H9 (cell line): ENCODE data around the gene MMP25. TPM values are rescaled to one million over a fixed set of nuclear protein-coding genes. Genes with fewer than 3 reads are reported as not detected.

ENCODE experiments used
- DNase-seq: peaks from one replicate; pipeline ENCODE4 v3.0.0-alpha.2; 2017
- H2AFZ ChIP-seq: one replicate; pipeline ENCODE4 v1.6.1; 2013; ENCODE audit warnings: mild to moderate bottlenecking, low read length, control low read depth, moderate library complexity
- H2AK5ac ChIP-seq: 2 replicates; pipeline ENCODE4 v1.6.1; 2013; ENCODE audit warnings: low read length, control low read depth, mixed read lengths; ENCODE audit not compliant: insufficient read length
- H2BK120ac ChIP-seq: one replicate; pipeline ENCODE4 v1.6.1; 2013; ENCODE audit warnings: low read depth, mild to moderate bottlenecking, low read length, control low read depth, inconsistent platforms; ENCODE audit not compliant: poor library complexity, severe bottlenecking
- H2BK12ac ChIP-seq: 2 replicates; pipeline ENCODE4 v1.6.1; 2013; ENCODE audit warnings: low read length, control low read depth, mixed read lengths, low read depth; ENCODE audit not compliant: insufficient read length
- H2BK15ac ChIP-seq: 2 replicates; pipeline ENCODE4 v1.6.1; 2013; ENCODE audit warnings: low read depth, low read length, control low read depth
- H2BK20ac ChIP-seq: one replicate; pipeline ENCODE4 v1.6.1; 2013; ENCODE audit warnings: low read depth, mild to moderate bottlenecking, low read length, control low read depth, inconsistent platforms; ENCODE audit not compliant: poor library complexity, severe bottlenecking
- H2BK5ac ChIP-seq: 2 replicates; pipeline ENCODE4 v1.6.1; 2013; ENCODE audit warnings: low read length, control low read depth, mixed read lengths; ENCODE audit not compliant: insufficient read length
- H3K14ac ChIP-seq: 2 replicates; pipeline ENCODE4 v1.6.1; 2013; ENCODE audit warnings: low read length, control low read depth; ENCODE audit not compliant: insufficient read depth
- H3K18ac ChIP-seq: 2 replicates; pipeline ENCODE4 v1.6.1; 2013; ENCODE audit warnings: low read depth, mild to moderate bottlenecking, mixed read lengths, low read length, control low read depth; ENCODE audit not compliant: insufficient read length
- H3K23ac ChIP-seq: 2 replicates; pipeline ENCODE4 v1.6.1; 2013; ENCODE audit warnings: low read length, control low read depth, mixed read lengths, low read depth; ENCODE audit not compliant: insufficient read length
- H3K23me2 ChIP-seq: 2 replicates; pipeline ENCODE4 v1.6.1; 2013; ENCODE audit warnings: low read depth, mild to moderate bottlenecking, mixed read lengths, low read length, control low read depth; ENCODE audit not compliant: insufficient read length, poor library complexity, severe bottlenecking
- H3K27ac ChIP-seq: 2 replicates; pipeline ENCODE4 v1.5.1; 2013; ENCODE audit warnings: low read length, control low read depth, mixed read lengths, low read depth; ENCODE audit not compliant: insufficient read length
- H3K27me3 ChIP-seq: 2 replicates; pipeline ENCODE4 v1.6.1; 2013; ENCODE audit warnings: low read length, control low read depth, inconsistent platforms; ENCODE audit not compliant: insufficient read depth
- H3K4ac ChIP-seq: 2 replicates; pipeline ENCODE4 v1.6.1; 2013; ENCODE audit warnings: low read depth, mild to moderate bottlenecking, control low read depth, inconsistent platforms, low read length, moderate library complexity
- H3K4me1 ChIP-seq: 2 replicates; pipeline ENCODE4 v1.6.1; 2013; ENCODE audit warnings: low read length, control low read depth, inconsistent platforms; ENCODE audit not compliant: insufficient read depth
- H3K4me2 ChIP-seq: 2 replicates; pipeline ENCODE4 v1.6.1; 2013; ENCODE audit warnings: low read length, control low read depth, mixed read lengths; ENCODE audit not compliant: insufficient read length, insufficient read depth
- H3K56ac ChIP-seq: 2 replicates; pipeline ENCODE4 v1.6.1; 2013; ENCODE audit warnings: low read depth, mild to moderate bottlenecking, mixed read lengths, low read length, control low read depth; ENCODE audit not compliant: insufficient read length
- H3K79me1 ChIP-seq: 2 replicates; pipeline ENCODE4 v1.6.1; 2013; ENCODE audit warnings: low read depth, mild to moderate bottlenecking, moderate library complexity, low read length, control low read depth, inconsistent platforms; ENCODE audit not compliant: insufficient read depth, poor library complexity, severe bottlenecking
- H3K79me2 ChIP-seq: 2 replicates; pipeline ENCODE4 v1.6.1; 2013; ENCODE audit warnings: low read length, control low read depth, inconsistent platforms; ENCODE audit not compliant: insufficient read depth
- H3K9ac ChIP-seq: 2 replicates; pipeline ENCODE4 v1.6.1; 2013; ENCODE audit warnings: low read length, control low read depth, mixed read lengths; ENCODE audit not compliant: insufficient read length; ENCODE audit errors: extremely low read depth
- H3K9me3 ChIP-seq: one replicate; pipeline ENCODE4 v1.6.1; 2013; ENCODE audit warnings: low read depth, low read length, inconsistent platforms; ENCODE audit not compliant: control insufficient read depth
- H3T11ph ChIP-seq: one replicate; pipeline ENCODE4 v1.6.1; 2013; ENCODE audit warnings: mild to moderate bottlenecking, low read length, control low read depth, inconsistent platforms
- H4K20me1 ChIP-seq: one replicate; pipeline ENCODE4 v1.6.1; 2013; ENCODE audit not compliant: control insufficient read depth, insufficient read length, insufficient read depth
- H4K5ac ChIP-seq: 2 replicates; pipeline ENCODE4 v1.6.1; 2013; ENCODE audit warnings: low read depth, mild to moderate bottlenecking, mixed read lengths, low read length, control low read depth; ENCODE audit not compliant: insufficient read length
- H4K8ac ChIP-seq: replicated peaks from 2 replicates; pipeline ENCODE4 v1.6.1; 2013; ENCODE audit warnings: low read length, control low read depth, mixed read lengths, low read depth; ENCODE audit not compliant: insufficient read length
- H4K91ac ChIP-seq: 2 replicates; pipeline ENCODE4 v1.6.1; 2013; ENCODE audit warnings: low read depth, mild to moderate bottlenecking, moderate library complexity, mixed read lengths, low read length, control low read depth; ENCODE audit not compliant: insufficient read length
- H3K27ac Mint-ChIP-seq, 3 experiments: 2 replicates in 2 of 3; 3 replicates in 1 of 3; pipeline ENCODE4 v1.8.0; 2020 to 2021; ENCODE audit warnings: mixed read lengths in 3 of 3, mild to moderate bottlenecking in 1 of 3, moderate library complexity in 1 of 3
- H3K27me3 Mint-ChIP-seq: 2 replicates; pipeline ENCODE4 v1.8.0; 2021; ENCODE audit warnings: low read depth, mild to moderate bottlenecking, moderate library complexity, mixed read lengths
- H3K36me3 Mint-ChIP-seq, 3 experiments: 2 replicates in 2 of 3; 3 replicates in 1 of 3; pipeline ENCODE4 v1.8.0; 2020 to 2021; ENCODE audit warnings: low read depth in 3 of 3, mixed read lengths in 3 of 3; ENCODE audit not compliant: insufficient read depth in 1 of 3
- H3K4me1 Mint-ChIP-seq, 2 experiments: 2 replicates each; pipeline ENCODE4 v1.8.0; 2020; ENCODE audit warnings: mixed read lengths in 2 of 2
- H3K4me3 Mint-ChIP-seq, 2 experiments: 2 replicates in 1 of 2; 3 replicates in 1 of 2; pipeline ENCODE4 v1.8.0; 2020 to 2021; ENCODE audit warnings: mild to moderate bottlenecking in 2 of 2, mixed read lengths in 2 of 2, moderate library complexity in 1 of 2
- H3K9me3 Mint-ChIP-seq, 2 experiments: 2 replicates in 1 of 2; 3 replicates in 1 of 2; pipeline ENCODE4 v1.8.0; 2020; ENCODE audit warnings: mild to moderate bottlenecking in 2 of 2, mixed read lengths in 2 of 2, moderate library complexity in 1 of 2
- WGBS: extraction: QIAGEN DNeasy Blood & Tissue Kit; methylation state at CpG from one replicate; pipeline ENCODE4 v1.1.7; 2013; ENCODE audit warnings: missing lambda C conversion rate, low lambda C conversion rate, mixed read lengths; ENCODE audit not compliant: insufficient read length; ENCODE audit errors: extremely low coverage; 5-methylcytosine and 5-hydroxymethylcytosine counted together
- total RNA-seq: library from RNA; stranded (reverse); gene quantifications from 2 replicates; pipeline ENCODE4 v1.2.1, GENCODE V29; 2021
- TF ChIP-seq, protein P1 (sequence below): fragments of 200-600 bp; sonication (generic); conservative IDR thresholded peaks from 3 replicates; pipeline ENCODE4 v1.8.0; 2021; ENCODE audit warnings: antibody characterized with exemption, mild to moderate bottlenecking

The MMP25 gene
- total RNA-seq, 1 experiment from 2014 or later: 13.5 TPM

DNA sequence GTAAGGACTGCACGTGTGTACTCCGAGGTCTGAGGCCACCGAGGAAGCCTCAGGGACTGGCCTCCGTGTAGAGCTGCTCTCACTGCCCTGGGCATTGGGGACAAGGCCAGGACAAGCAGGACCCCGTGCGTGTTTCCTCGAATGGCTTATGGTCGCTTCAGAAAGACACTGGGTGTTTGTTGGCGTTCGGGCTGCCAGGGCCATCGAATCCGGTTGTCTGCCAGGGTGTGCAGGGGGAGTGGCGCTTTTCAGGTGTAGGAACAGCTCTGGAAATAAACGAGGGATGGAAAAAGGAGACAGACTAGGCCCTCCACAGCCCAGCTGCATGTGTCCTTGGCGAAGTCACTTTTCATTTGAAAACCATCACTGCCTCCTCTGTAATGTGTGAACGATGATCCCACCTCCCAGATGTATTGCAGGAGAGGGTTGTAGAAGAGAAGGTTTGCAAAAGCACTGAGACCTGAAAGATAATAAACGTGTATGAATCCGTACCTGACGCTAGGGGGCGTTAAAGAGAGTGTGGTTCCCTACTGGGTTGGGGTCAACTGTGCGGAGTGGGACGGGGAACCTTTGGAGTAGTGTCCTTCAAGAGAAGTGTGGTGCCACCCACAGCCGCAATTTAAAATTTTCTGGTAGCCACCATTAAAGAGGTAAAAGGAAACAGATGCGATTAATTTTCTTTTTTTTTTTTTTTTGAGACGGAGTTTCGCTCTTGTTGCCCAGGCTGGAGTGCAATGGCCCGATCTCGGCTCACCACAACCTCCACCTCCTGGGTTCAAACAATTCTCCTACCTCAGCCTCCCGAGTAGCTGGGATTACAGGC, 54.9 kb downstream of the MMP25 start:
- TF ChIP-seq, protein P1, sequence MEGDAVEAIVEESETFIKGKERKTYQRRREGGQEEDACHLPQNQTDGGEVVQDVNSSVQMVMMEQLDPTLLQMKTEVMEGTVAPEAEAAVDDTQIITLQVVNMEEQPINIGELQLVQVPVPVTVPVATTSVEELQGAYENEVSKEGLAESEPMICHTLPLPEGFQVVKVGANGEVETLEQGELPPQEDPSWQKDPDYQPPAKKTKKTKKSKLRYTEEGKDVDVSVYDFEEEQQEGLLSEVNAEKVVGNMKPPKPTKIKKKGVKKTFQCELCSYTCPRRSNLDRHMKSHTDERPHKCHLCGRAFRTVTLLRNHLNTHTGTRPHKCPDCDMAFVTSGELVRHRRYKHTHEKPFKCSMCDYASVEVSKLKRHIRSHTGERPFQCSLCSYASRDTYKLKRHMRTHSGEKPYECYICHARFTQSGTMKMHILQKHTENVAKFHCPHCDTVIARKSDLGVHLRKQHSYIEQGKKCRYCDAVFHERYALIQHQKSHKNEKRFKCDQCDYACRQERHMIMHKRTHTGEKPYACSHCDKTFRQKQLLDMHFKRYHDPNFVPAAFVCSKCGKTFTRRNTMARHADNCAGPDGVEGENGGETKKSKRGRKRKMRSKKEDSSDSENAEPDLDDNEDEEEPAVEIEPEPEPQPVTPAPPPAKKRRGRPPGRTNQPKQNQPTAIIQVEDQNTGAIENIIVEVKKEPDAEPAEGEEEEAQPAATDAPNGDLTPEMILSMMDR: peak; percentile 83
- Histone ChIP-seq H3K9me3 (no peaks in the 10 kb centered on the region), H3K4me1 (peaks cover 8% of the 10 kb centered on the region), H3K18ac (no peak overlapping the region), H3K79me2 (peaks cover 12% of the 10 kb centered on the region; the same call in 1 of the 2 replicates), H2BK120ac (no peak overlapping the region), H2BK12ac (no peak overlapping the region), H4K91ac (no peak overlapping the region), H3K79me1 (no peaks in the 10 kb centered on the region), H2BK5ac (no peak overlapping the region), H3K4me2 (peak overlapping the region; percentile 12), H2AFZ (no peak overlapping the region), H4K8ac (no peak overlapping the region), H4K5ac (no peak overlapping the region), H3K14ac (no peak overlapping the region), H2AK5ac (no peak overlapping the region), H3T11ph (no peak overlapping the region), H3K23ac (no peak overlapping the region), H3K27me3 (no peaks in the 10 kb centered on the region), H4K20me1 (no peaks in the 10 kb centered on the region), H3K27ac (peak overlapping the region; percentile 15), H2BK20ac (no peak overlapping the region), H2BK15ac (no peak overlapping the region), H3K9ac (no peak overlapping the region), H3K4ac (no peak overlapping the region), H3K23me2 (peaks cover 29% of the 10 kb centered on the region), H3K56ac (no peak overlapping the region)
- Mint-ChIP-seq H3K27ac (peak overlapping the region; percentile 83 to 94 (median 91)), H3K4me1 (peaks cover 51 to 52% of the 10 kb centered on the region in 2 experiments), H3K27me3 (no peaks in the 10 kb centered on the region; the same call in 1 of the 2 replicates), H3K36me3 (peaks cover 8 to 24% (median 16%) of the 10 kb centered on the region in 3 experiments; a peak in 6 of 7 replicates), H3K9me3 (no peaks in the 10 kb centered on the region; a peak in 1 of 5 replicates), H3K4me3 (peak overlapping the region; percentile 46 to 63)
- no CpG with 5 or more reads among the region's 29 CpGs for WGBS
- DNase-seq: peak; percentile 74
